EL (cell line): ENCODE results near the gene SLC47A1.

Source experiments
- DNase-seq: peaks from one replicate; pipeline ENCODE4 v3.0.0-alpha.2; 2016

The SLC47A1 gene

GRCh38 chr17:19614900-19615299 lies 81.2 kb downstream of the SLC47A1 start:
- no peak for DNase-seq

GRCh38 chr17:19618015-19618414 lies 84.4 kb downstream of the SLC47A1 start:
- no peak for DNase-seq

- no peak for DNase-seq
These were observed 86.2 kb downstream of the SLC47A1 start for GRCh38 chr17:19619705-19620325.

- no peak for DNase-seq
These were observed 88.0 kb downstream of the SLC47A1 start for GRCh38 chr17:19621697-19622096.

GRCh38 chr17:19626079-19626478 lies 92.4 kb downstream of the SLC47A1 start:
- DNase-seq, result no peak
